Astrocyte of the spinal cord (primary cell): Measurements from ENCODE around the gene GPATCH11.

Experiments used
- DNase-seq: peaks from one replicate; pipeline ENCODE4 v3.0.0; 2011; ENCODE audit warnings: low read depth, low spot score
- H3K4me3 ChIP-seq: 2 replicates; pipeline ENCODE4 v1.5.1; 2011; ENCODE audit warnings: low read depth, mild to moderate bottlenecking, low read length, moderate library complexity
- CTCF ChIP-seq: IDR thresholded peaks from 2 replicates; pipeline ENCODE4 v1.5.1; 2012; ENCODE audit warnings: low read depth, mild to moderate bottlenecking, low read length, inconsistent platforms
- in situ Hi-C: cut with HindIII; loops from 2 replicates; pipeline ENCODE4 v1.10.0; 2017; ENCODE audit warnings: low sequenced_read_pairs

The GPATCH11 gene

GRCh38 chr2:37102588-37102987 is 18.3 kb downstream of the GPATCH11 start:
- in situ Hi-C loops: no loop called here
- no peak overlapping the region for H3K4me3 ChIP-seq

GRCh38 chr2:37104178-37104577 is 19.9 kb downstream of the GPATCH11 start:
- TF ChIP-seq CTCF: no peak
- no peak overlapping the region for H3K4me3 ChIP-seq
- no peak for DNase-seq
- in situ Hi-C loops: no loop called here

More at GRCh38 chr2:37102588-37102987, 18.3 kb downstream of the GPATCH11 start:
- TF ChIP-seq CTCF: no peak
- DNase-seq: no peak

GRCh38 chr2:37105150-37105549 is 20.8 kb downstream of the GPATCH11 start:
- in situ Hi-C loops: no loop called here
- TF ChIP-seq CTCF: no peak
- H3K4me3 ChIP-seq: no peak overlapping the region
- DNase-seq: no peak

GRCh38 chr2:37109523-37109922 is 25.2 kb downstream of the GPATCH11 start:
- DNase-seq: no peak
- no peak for TF ChIP-seq CTCF
- no peak overlapping the region for H3K4me3 ChIP-seq
- in situ Hi-C loops: no loop called here

GRCh38 chr2:37110306-37111212 is 26.2 kb downstream of the GPATCH11 start:
- in situ Hi-C loops: no loop called here
- H3K4me3 ChIP-seq: no peak overlapping the region
- DNase-seq: no peak
- TF ChIP-seq CTCF: no peak

- in situ Hi-C loops: no loop called here
Measured at GRCh38 chr2:37111958-37112357, 27.6 kb downstream of the GPATCH11 start.

More at GRCh38 chr2:37111958-37112357, 27.6 kb downstream of the GPATCH11 start:
- no peak overlapping the region for H3K4me3 ChIP-seq
- no peak for DNase-seq
- TF ChIP-seq CTCF: no peak
